ENCODE measurements around the gene PPP1R16B. TPM values are rescaled to one million over a fixed set of nuclear protein-coding genes. Genes with fewer than 3 reads are reported as not detected.

Gene PPP1R16B
- polyA plus RNA-seq, 2 of the 4 experiments (the other 2 are of a cell fraction) = 0.17 to 0.31 TPM

GRCh38 chr20:38920851-38921250, 115.4 kb downstream of the PPP1R16B start (continued):
- TF ChIP-seq FOSL2 (IDR thresholded peaks at IDR 0.05) (no peak), FOSL2 (CRISPR knock-in tag; IDR thresholded peaks at IDR 0.05) (no peak), JUNB (IDR thresholded peaks at IDR 0.05) (no peak), EP300 (IDR thresholded peaks at IDR 0.05) (no peak), CTCF (IDR thresholded peaks at IDR 0.05) (no peak), HOXA7 (CRISPR knock-in tag; IDR thresholded peaks at IDR 0.05) (no peak), RAD21 (conservative IDR thresholded peaks at IDR 0.05 in 1 of 2, IDR thresholded peaks at IDR 0.05 in 1 of 2) (no peak), POLR2AphosphoS2 (conservative IDR thresholded peaks at IDR 0.05; ENCODE audit: low read length) (no peak)

GRCh38 chr20:38924718-38925117, 119.2 kb downstream of the PPP1R16B start:
- 80% methylated on average over 2 of the region's 2 CpGs for WGBS (ENCODE audit: missing lambda C conversion rate)
- TF ChIP-seq CHD2 (IDR thresholded peaks at IDR 0.05; ENCODE audit: low read length, partially characterized antibody) (no peak), KDM1A (IDR thresholded peaks at IDR 0.05; ENCODE audit: low read depth) (no peak)
- peaks cover 19% of the 10 kb centered on the region; the same call in 2 of the 3 replicates for H3K4me1 ChIP-seq
- no peak for FAIRE-seq
- no peak for ATAC-seq
- H3K4me3 ChIP-seq = no peak overlapping the region
- H3K4me2 ChIP-seq = no peak overlapping the region
- DNase-seq (ENCODE audit: low read depth in 1 of 2, low spot score in 1 of 2) = no peak
- ChIA-PET CTCF (interaction anchor here (0.9 to 8.4 kb wide), 9 partner anchors 10 to 281 kb away, joined by 3 to 60 read pairs (median 5); partner anchors contain the start of gene DHX35), POLR2A (no interaction called here)
- H3K27ac ChIP-seq = no peak overlapping the region
- no peaks in the 10 kb centered on the region for H3K9me3 ChIP-seq

- POLR2A ChIA-PET = interaction anchor here (0.6 to 3.6 kb wide), 8 partner anchors 9 to 1862 kb away, joined by 3 to 34 read pairs (median 4); partner anchors contain the start of gene DHX35
- Histone ChIP-seq H3K27ac (peak within 1 kb of the TSS; percentile 80 to 93), H3K9me3 (no peaks in the 10 kb centered on the region), H3K4me2 (peak within 1 kb of the TSS; percentile 83), H3K4me3 (peak within 1 kb of the TSS; percentile 94), H3K4me1 (peaks cover 26% of the 10 kb centered on the region; the same call in 2 of the 3 replicates)
- peak; percentile 99 for DNase-seq (ENCODE audit: low read depth in 1 of 2, low spot score in 1 of 2)
- peak; percentile 93 to 96 for ATAC-seq
- WGBS (ENCODE audit: missing lambda C conversion rate) = 0% methylated on average over 33 of the region's 95 CpGs
- FAIRE-seq = no peak
- CTCF ChIA-PET = interaction anchor here (0.6 to 8.4 kb wide), 29 partner anchors 9 to 277 kb away, joined by 3 to 60 read pairs (median 5); partner anchors contain the start of gene DHX35
- TF ChIP-seq ELK1 (IDR thresholded peaks at IDR 0.05; ENCODE audit: low read depth, low read length) = no peak
- TF ChIP-seq POLR2A (IDR thresholded peaks at IDR 0.05; ENCODE audit: low read length) = peak; percentile 98
- no peak for TF ChIP-seq MYC (IDR thresholded peaks at IDR 0.05; ENCODE audit: borderline replicate concordance, low read length)
- no peak for TF ChIP-seq ESRRA (IDR thresholded peaks at IDR 0.05; ENCODE audit: borderline replicate concordance, low read length)
- no peak; the same call in 1 of the 2 replicates for TF ChIP-seq HDAC2 (IDR thresholded peaks at IDR 0.05)
- TF ChIP-seq GATA3 (IDR thresholded peaks at IDR 0.05; ENCODE audit: borderline replicate concordance) = no peak
- TF ChIP-seq EHMT2 (IDR thresholded peaks at IDR 0.05; ENCODE audit: low read depth) = no peak
- no peak for TF ChIP-seq HOXB5 (CRISPR knock-in tag; IDR thresholded peaks at IDR 0.05)
- no peak for TF ChIP-seq RARB (CRISPR knock-in tag; IDR thresholded peaks at IDR 0.05)
- TF ChIP-seq POLR2AphosphoS2 (conservative IDR thresholded peaks at IDR 0.05; ENCODE audit: low read length) = no peak
- TF ChIP-seq HOXA7 (CRISPR knock-in tag; IDR thresholded peaks at IDR 0.05) = no peak
- peak; percentile 30; the same call in 1 of the 2 replicates for TF ChIP-seq KDM5A (IDR thresholded peaks at IDR 0.05)
- TF ChIP-seq RFX5 (IDR thresholded peaks at IDR 0.05) = no peak; the same call in 1 of the 2 replicates
- peak; percentile 58 to 71; a peak in 4 of 5 replicates for TF ChIP-seq RAD21 (conservative IDR thresholded peaks at IDR 0.05 in 1 of 2, IDR thresholded peaks at IDR 0.05 in 1 of 2)
- TF ChIP-seq USF2 (IDR thresholded peaks at IDR 0.05) = no peak
- TF ChIP-seq ZC3H11A (IDR thresholded peaks at IDR 0.05) = no peak
- no peak for TF ChIP-seq NPAS2 (CRISPR knock-in tag; IDR thresholded peaks at IDR 0.05; ENCODE audit: borderline replicate concordance)
- no peak for TF ChIP-seq KDM1A (IDR thresholded peaks at IDR 0.05; ENCODE audit: low read depth)
- no peak for TF ChIP-seq EHF (CRISPR knock-in tag; IDR thresholded peaks at IDR 0.05)
- TF ChIP-seq HES2 (IDR thresholded peaks at IDR 0.05) = no peak
- TF ChIP-seq MAX (IDR thresholded peaks at IDR 0.05) = peak; percentile 78
- TF ChIP-seq HEYL (CRISPR knock-in tag; IDR thresholded peaks at IDR 0.05) = no peak
- TF ChIP-seq JUNB (IDR thresholded peaks at IDR 0.05) = no peak
- TF ChIP-seq ZFP36 (IDR thresholded peaks at IDR 0.05; ENCODE audit: borderline replicate concordance, partially characterized antibody) = no peak
- no peak for TF ChIP-seq FOSB (CRISPR knock-in tag; IDR thresholded peaks at IDR 0.05)
- no peak for TF ChIP-seq SREBF2 (IDR thresholded peaks at IDR 0.05)
These were observed 120.8 kb downstream of the PPP1R16B start, which contains the start of gene FAM83D for GRCh38 chr20:38926142-38926933. Gene FAM83D, plus strand, starts transcription at chr20:38926417. Its CDS starts 26 bp downstream, at chr20:38926443.

Data from A549 (cell line).